K562 (cell line): Measurements from ENCODE around the gene IRS1. TPM values are rescaled to one million over a fixed set of nuclear protein-coding genes. Genes with fewer than 3 reads are reported as not detected.

ENCODE experiments used
- E2F1 ChIP-seq: sonication (generic); formaldehyde crosslinking; IDR thresholded peaks from 2 replicates; pipeline ENCODE4 v1.8.1; 2023; ENCODE audit warnings: mild to moderate bottlenecking, missing genetic modification reagents, moderate library complexity
- E2F6 ChIP-seq, 2 experiments: IDR thresholded peaks; 2 replicates each; pipeline ENCODE4 v1.6.1; 2011; ENCODE audit warnings: borderline replicate concordance in 1 of 2, control low read depth in 1 of 2, low read depth in 1 of 2, low read length in 1 of 2, mild to moderate bottlenecking in 1 of 2, mixed read lengths in 1 of 2, moderate library complexity in 1 of 2; ENCODE audit not compliant: insufficient read depth in 1 of 2, insufficient read length in 1 of 2, poor library complexity in 1 of 2, severe bottlenecking in 1 of 2; ENCODE audit errors: extremely low read depth in 1 of 2
- ELK3 ChIP-seq: fragments of 450-650 bp; formaldehyde crosslinking; IDR thresholded peaks from 2 replicates; pipeline ENCODE4 v1.4.0; 2020; ENCODE audit warnings: mild to moderate bottlenecking
- GATAD2A ChIP-seq: fragments of 450-650 bp; IDR thresholded peaks from 2 replicates; pipeline ENCODE4 v1.6.1; 2017
- MXD1 ChIP-seq: fragments of 250-450 bp; sonication (Bioruptor Pico); IDR thresholded peaks from 2 replicates; pipeline ENCODE4 v1.8.0; 2021; ENCODE audit warnings: borderline replicate concordance, mild to moderate bottlenecking, moderate library complexity; ENCODE audit not compliant: poor library complexity, severe bottlenecking
- NFIX ChIP-seq: fragments of 250-450 bp; sonication (Bioruptor Pico); IDR thresholded peaks from 2 replicates; pipeline ENCODE4 v1.4.0; 2020; ENCODE audit warnings: low read depth, mild to moderate bottlenecking, moderate library complexity
- POLR2H ChIP-seq: IDR thresholded peaks from 2 replicates; pipeline ENCODE4 v1.6.1; 2016; ENCODE audit warnings: missing genetic modification characterization, low read depth, mild to moderate bottlenecking, control low read depth, missing compliant biosample characterization, moderate library complexity
- RERE ChIP-seq: sonication (generic); formaldehyde crosslinking; IDR thresholded peaks from 2 replicates; pipeline ENCODE4 v1.8.0; 2023; ENCODE audit warnings: missing genetic modification reagents, mild to moderate bottlenecking, borderline replicate concordance
- SRSF9 ChIP-seq: fragments of 200-400 bp; formaldehyde crosslinking; IDR thresholded peaks from 2 replicates; pipeline ENCODE4 v1.6.1; 2017; ENCODE audit warnings: low read depth, low read length, borderline replicate concordance
- TCF7L2 ChIP-seq: fragments of 150-350 bp; IDR thresholded peaks from 2 replicates; pipeline ENCODE4 v1.6.1; 2016; ENCODE audit warnings: low read depth, mild to moderate bottlenecking, low read length, moderate library complexity
- ZBTB8A ChIP-seq: fragments of 450-650 bp; IDR thresholded peaks from 2 replicates; pipeline ENCODE4 v1.6.1; 2018; ENCODE audit warnings: mild to moderate bottlenecking, moderate library complexity; ENCODE audit not compliant: partially characterized antibody
- ZFP1 ChIP-seq: fragments of 450-650 bp; formaldehyde crosslinking; IDR thresholded peaks from 2 replicates; pipeline ENCODE4 v1.4.0; 2020; ENCODE audit warnings: mild to moderate bottlenecking, mixed read lengths
- ZKSCAN3 ChIP-seq: fragments of 250-450 bp; sonication (Bioruptor Pico); IDR thresholded peaks from 2 replicates; pipeline ENCODE4 v1.4.0; 2020
- ZNF239 ChIP-seq: fragments of 250-450 bp; sonication (Bioruptor Pico); IDR thresholded peaks from 2 replicates; pipeline ENCODE4 v1.4.0; 2020; ENCODE audit warnings: mild to moderate bottlenecking
- ZNF586 ChIP-seq: fragments of 450-650 bp; formaldehyde crosslinking; conservative IDR thresholded peaks from 2 replicates; pipeline ENCODE4 v1.4.0; 2020; ENCODE audit warnings: mild to moderate bottlenecking, moderate library complexity
- polyA plus RNA-seq, 8 experiments: library from polyadenylated mRNA; depleted of rRNA in 4 of 8; stranded (reverse) in 5 of 8; unstranded in 3 of 8; fragments of >200 nt; fragmentation: Nextera tagmentation in 2 of 8; fragmentation: Illumina TruSeq in 1 of 8; extraction: Ambion mirVana in 2 of 8; extraction: Trizol in 1 of 8; gene quantifications; 2 replicates each; pipeline versions ENCODE4 v1.2.1 to v1.2.3, GENCODE V29; 2011 to 2014; ENCODE audit warnings: inconsistent platforms in 1 of 8, missing spikeins in 1 of 8
- total RNA-seq, 7 experiments: library from RNA; depleted of rRNA in 6 of 7; stranded (reverse); fragments of >200 nt in 6 of 7; fragmentation: Illumina TruSeq in 2 of 7; extraction: Trizol in 2 of 7; gene quantifications; 2 replicates each; pipeline versions ENCODE4 v1.2.1 to v1.2.3, GENCODE V29; 2011 to 2021; ENCODE audit warnings: low replicate concordance in 1 of 7

IRS1 gene
- total and polyA plus RNA-seq, 9 of the 15 experiments (the other 6 are each of a cell fraction or from before 2014, with no cell fraction given), result under 0.01 to 0.31 (median 0.08) TPM; not detected in 1

GRCh38 chr2:226772389-226773179 lies 27.0 kb downstream of the IRS1 start (continued):
- TF ChIP-seq RERE (CRISPR knock-in tag) (no peak), SRSF9 (no peak), NFIX (no peak), E2F1 (CRISPR knock-in tag) (no peak), ZBTB8A (no peak), POLR2H (tag) (no peak), MXD1 (CRISPR knock-in tag) (no peak), TCF7L2 (no peak), GATAD2A (peak; percentile 34; the same call in 1 of the 2 replicates), ZNF586 (CRISPR knock-in tag) (no peak), ELK3 (no peak), E2F6 (IDR thresholded peaks at IDR 0.05; ENCODE audit: borderline replicate concordance in 1 of 2, extremely low read depth in 1 of 2, insufficient read depth in 1 of 2, insufficient read length in 1 of 2, low read depth in 1 of 2, low read length in 1 of 2, poor library complexity in 1 of 2, severe bottlenecking in 1 of 2) (no peak), ZNF239 (CRISPR knock-in tag) (no peak), ZFP1 (no peak), ZKSCAN3 (no peak)
